GM13976 (cell line): ENCODE results near the gene ACSBG1.

Experiments
- DNase-seq: peaks from one replicate; pipeline ENCODE4 v3.0.0; 2012; ENCODE audit warnings: low spot score
- CTCF ChIP-seq: IDR thresholded peaks from 2 replicates; pipeline ENCODE4 v1.5.1; 2012; ENCODE audit warnings: borderline replicate concordance, mild to moderate bottlenecking; ENCODE audit not compliant: insufficient read depth; ENCODE audit errors: extremely low read depth, missing control alignments, control extremely low read depth
- in situ Hi-C: fragments of 300-500 bp; cut with MboI; formaldehyde crosslinking; loops from one replicate; pipeline ENCODE4 v1.12.0; 2022; ENCODE audit warnings: low sequenced_read_pairs, mixed read lengths, inconsistent platforms; ENCODE audit not compliant: unreplicated experiment

ACSBG1 gene

GRCh38 chr15:78228356-78228996, 5.9 kb downstream of the ACSBG1 start:
- no peak for DNase-seq
- in situ Hi-C loops, result loop anchor here (25.0 kb wide), 1 partner anchor 266 kb away; no protein-coding TSS in a partner anchor
- TF ChIP-seq CTCF, result no peak

GRCh38 chr15:78225783-78226541, 8.4 kb downstream of the ACSBG1 start:
- DNase-seq, result peak; percentile 70
- no peak for TF ChIP-seq CTCF
- in situ Hi-C loops, result loop anchor here (25.0 kb wide), 1 partner anchor 264 kb away; no protein-coding TSS in a partner anchor

- DNase-seq, result no peak
- no peak for TF ChIP-seq CTCF
- in situ Hi-C loops, result no loop called here
These were observed 10.3 kb downstream of the ACSBG1 start for GRCh38 chr15:78224023-78224411.

- DNase-seq, result no peak
- no peak for TF ChIP-seq CTCF
- in situ Hi-C loops, result no loop called here
These were observed 10.9 kb downstream of the ACSBG1 start for GRCh38 chr15:78223396-78224022.

GRCh38 chr15:78222745-78223395, 11.5 kb downstream of the ACSBG1 start:
- DNase-seq, result no peak
- no peak for TF ChIP-seq CTCF
- in situ Hi-C loops, result no loop called here

GRCh38 chr15:78220713-78221112, 13.7 kb downstream of the ACSBG1 start:
- no peak for DNase-seq
- in situ Hi-C loops, result no loop called here
- no peak for TF ChIP-seq CTCF
